ENCODE data around the gene TBPL1.

TBPL1 gene

DNA sequence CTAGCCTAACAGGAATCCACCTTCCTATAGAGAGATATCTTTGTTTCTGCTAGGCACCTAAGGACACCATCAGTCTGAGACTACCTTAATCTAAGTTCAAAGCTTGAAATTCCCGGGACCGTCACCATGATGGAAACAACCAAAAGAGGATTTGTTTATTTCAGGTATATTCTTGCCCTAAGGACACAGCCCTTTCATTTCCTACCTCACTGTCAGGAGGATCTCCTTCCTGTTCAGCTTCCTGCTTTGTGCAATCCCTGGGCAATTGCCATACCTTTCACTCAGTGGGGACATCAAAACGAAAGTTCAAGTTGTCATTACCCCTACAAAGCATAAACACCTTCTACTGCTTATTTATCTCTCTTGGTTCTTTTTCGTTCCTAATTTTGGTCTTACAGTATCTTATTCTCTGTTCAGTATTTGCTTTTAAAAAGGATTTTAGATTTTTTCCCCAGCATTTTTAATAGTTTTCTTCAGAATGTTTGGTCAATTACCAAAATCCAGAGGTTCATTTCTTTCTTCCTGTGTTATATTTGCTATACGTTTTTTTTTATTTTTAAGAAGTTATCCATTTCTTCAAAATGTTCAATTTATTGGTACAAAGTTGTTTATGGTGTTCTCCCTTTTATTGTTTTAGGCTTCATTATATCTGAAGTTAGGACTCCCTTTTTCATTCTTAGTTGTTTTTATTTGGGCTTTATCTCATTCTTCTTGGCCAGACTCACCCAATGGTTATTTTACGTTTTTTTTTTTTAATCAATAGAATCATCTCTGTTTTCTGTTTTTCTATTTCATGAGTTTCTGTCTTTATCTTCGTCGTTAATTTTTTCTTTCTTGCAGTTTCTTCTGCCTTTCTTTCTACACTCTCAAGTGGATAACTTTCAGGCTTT lies 13.0 kb upstream of the TBPL1 start:
- Histone ChIP-seq H3K4me1 (ENCODE audit: insufficient read depth, low read length, poor library complexity, severe bottlenecking) (peaks cover 14% of the 10 kb centered on the region), H3K79me2 (ENCODE audit: insufficient read depth, low read length) (no peaks in the 10 kb centered on the region), H3K9ac (ENCODE audit: low read depth, low read length, poor library complexity, severe bottlenecking) (no peak overlapping the region), H3K9me2 (replicated peaks; ENCODE audit: low read depth, low read length) (no peaks in the 10 kb centered on the region), H3K4me2 (ENCODE audit: low read depth, low read length, poor library complexity, severe bottlenecking) (no peak overlapping the region), H3K4me3 (ENCODE audit: low read length, poor library complexity, severe bottlenecking) (no peak overlapping the region), H4K20me1 (ENCODE audit: insufficient read depth, low read length, poor library complexity, severe bottlenecking) (no peaks in the 10 kb centered on the region), H3K9me3 (ENCODE audit: insufficient read depth, low read depth, low read length) (no peaks in the 10 kb centered on the region), H2AFZ (ENCODE audit: low read length) (peak overlapping the region; percentile 79), H3K27me3 (ENCODE audit: insufficient read depth, low read length, poor library complexity, severe bottlenecking) (no peaks in the 10 kb centered on the region), H3K36me3 (ENCODE audit: insufficient read depth, low read length) (no peaks in the 10 kb centered on the region), H3F3A (ENCODE audit: low read depth) (no peaks in the 10 kb centered on the region; the same call in 1 of the 2 replicates)
- no peak for TF ChIP-seq EZH2phosphoT487 (IDR thresholded peaks at IDR 0.05; ENCODE audit: borderline replicate concordance)
- TF ChIP-seq, protein P1, sequence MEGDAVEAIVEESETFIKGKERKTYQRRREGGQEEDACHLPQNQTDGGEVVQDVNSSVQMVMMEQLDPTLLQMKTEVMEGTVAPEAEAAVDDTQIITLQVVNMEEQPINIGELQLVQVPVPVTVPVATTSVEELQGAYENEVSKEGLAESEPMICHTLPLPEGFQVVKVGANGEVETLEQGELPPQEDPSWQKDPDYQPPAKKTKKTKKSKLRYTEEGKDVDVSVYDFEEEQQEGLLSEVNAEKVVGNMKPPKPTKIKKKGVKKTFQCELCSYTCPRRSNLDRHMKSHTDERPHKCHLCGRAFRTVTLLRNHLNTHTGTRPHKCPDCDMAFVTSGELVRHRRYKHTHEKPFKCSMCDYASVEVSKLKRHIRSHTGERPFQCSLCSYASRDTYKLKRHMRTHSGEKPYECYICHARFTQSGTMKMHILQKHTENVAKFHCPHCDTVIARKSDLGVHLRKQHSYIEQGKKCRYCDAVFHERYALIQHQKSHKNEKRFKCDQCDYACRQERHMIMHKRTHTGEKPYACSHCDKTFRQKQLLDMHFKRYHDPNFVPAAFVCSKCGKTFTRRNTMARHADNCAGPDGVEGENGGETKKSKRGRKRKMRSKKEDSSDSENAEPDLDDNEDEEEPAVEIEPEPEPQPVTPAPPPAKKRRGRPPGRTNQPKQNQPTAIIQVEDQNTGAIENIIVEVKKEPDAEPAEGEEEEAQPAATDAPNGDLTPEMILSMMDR (conservative IDR thresholded peaks at IDR 0.05; ENCODE audit: low read length), result no peak

- H3F3A ChIP-seq (ENCODE audit: low read depth), result no peaks in the 10 kb centered on the region
- H4K20me1 ChIP-seq (ENCODE audit: insufficient read depth, low read length, poor library complexity, severe bottlenecking), result no peaks in the 10 kb centered on the region
- H3K4me3 ChIP-seq (ENCODE audit: low read length, poor library complexity, severe bottlenecking), result no peak overlapping the region
- no peak overlapping the region for H3K4me2 ChIP-seq (ENCODE audit: low read depth, low read length, poor library complexity, severe bottlenecking)
- H3K9ac ChIP-seq (ENCODE audit: low read depth, low read length, poor library complexity, severe bottlenecking), result no peak overlapping the region
- H3K4me1 ChIP-seq (ENCODE audit: insufficient read depth, low read length, poor library complexity, severe bottlenecking), result peaks cover 6% of the 10 kb centered on the region
- no peak overlapping the region for H2AFZ ChIP-seq (ENCODE audit: low read length)
- H3K79me2 ChIP-seq (ENCODE audit: insufficient read depth, low read length), result no peaks in the 10 kb centered on the region
- no peaks in the 10 kb centered on the region for H3K9me3 ChIP-seq (ENCODE audit: insufficient read depth, low read depth, low read length)
- no peaks in the 10 kb centered on the region for H3K9me2 ChIP-seq (replicated peaks; ENCODE audit: low read depth, low read length)
- no peaks in the 10 kb centered on the region for H3K36me3 ChIP-seq (ENCODE audit: insufficient read depth, low read length)
- no peaks in the 10 kb centered on the region for H3K27me3 ChIP-seq (ENCODE audit: insufficient read depth, low read length, poor library complexity, severe bottlenecking)
- TF ChIP-seq, protein P1 (conservative IDR thresholded peaks at IDR 0.05; ENCODE audit: low read length), result peak; percentile 39; the same call in 1 of the 2 replicates
- TF ChIP-seq EZH2phosphoT487 (IDR thresholded peaks at IDR 0.05; ENCODE audit: borderline replicate concordance), result no peak
Measured at GRCh38 chr6:133945158-133945557, 7.9 kb upstream of the TBPL1 start.

DNA sequence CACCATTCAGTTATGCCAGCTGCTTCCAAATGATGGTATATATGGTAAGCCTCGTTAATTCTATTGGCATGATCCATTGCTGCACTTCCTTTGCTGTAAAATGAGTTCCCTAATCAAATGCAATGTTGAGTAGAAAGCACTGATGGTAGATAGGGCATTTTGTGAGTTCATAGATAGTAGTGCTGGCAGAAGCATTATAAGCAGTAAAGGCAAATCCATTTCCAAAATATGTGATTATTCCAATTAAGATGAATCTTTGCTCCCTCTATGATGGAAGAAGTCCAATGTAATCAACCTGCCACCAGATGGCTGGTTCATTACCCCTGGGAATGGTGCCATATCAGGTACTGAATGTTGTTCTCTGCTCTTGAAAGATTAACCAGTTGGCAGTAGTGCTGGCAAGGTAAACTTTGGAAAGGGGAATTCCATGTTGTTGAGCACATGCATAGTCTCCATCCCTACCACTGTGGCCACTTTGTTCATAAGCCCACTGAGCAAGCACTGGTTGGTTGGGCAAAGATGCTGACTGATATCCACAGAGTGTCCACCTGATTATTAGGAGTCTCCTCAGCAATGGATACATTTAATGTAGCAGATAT lies 5.6 kb upstream of the TBPL1 start:
- no peak for TF ChIP-seq EZH2phosphoT487 (IDR thresholded peaks at IDR 0.05; ENCODE audit: borderline replicate concordance)
- TF ChIP-seq, protein P1 (conservative IDR thresholded peaks at IDR 0.05; ENCODE audit: low read length), result no peak
- H3K9me2 ChIP-seq (replicated peaks; ENCODE audit: low read depth, low read length), result no peaks in the 10 kb centered on the region
- H3K27me3 ChIP-seq (ENCODE audit: insufficient read depth, low read length, poor library complexity, severe bottlenecking), result no peaks in the 10 kb centered on the region
- no peaks in the 10 kb centered on the region for H3F3A ChIP-seq (ENCODE audit: low read depth)
- no peaks in the 10 kb centered on the region for H3K36me3 ChIP-seq (ENCODE audit: insufficient read depth, low read length)
- H3K9me3 ChIP-seq (ENCODE audit: insufficient read depth, low read depth, low read length), result no peaks in the 10 kb centered on the region
- H4K20me1 ChIP-seq (ENCODE audit: insufficient read depth, low read length, poor library complexity, severe bottlenecking), result no peaks in the 10 kb centered on the region
- H3K9ac ChIP-seq (ENCODE audit: low read depth, low read length, poor library complexity, severe bottlenecking), result no peak overlapping the region
- no peak overlapping the region for H3K4me2 ChIP-seq (ENCODE audit: low read depth, low read length, poor library complexity, severe bottlenecking)
- no peak overlapping the region for H3K4me3 ChIP-seq (ENCODE audit: low read length, poor library complexity, severe bottlenecking)
- peaks cover 12% of the 10 kb centered on the region for H3K4me1 ChIP-seq (ENCODE audit: insufficient read depth, low read length, poor library complexity, severe bottlenecking)
- no peaks in the 10 kb centered on the region for H3K79me2 ChIP-seq (ENCODE audit: insufficient read depth, low read length)
- H2AFZ ChIP-seq (ENCODE audit: low read length), result no peak overlapping the region

All from Loucy (cell line).